Fibroblast of skin of scalp (primary cell): ENCODE measurements around the gene BEND5.

Experiments
- DNase-seq: peaks from one replicate; pipeline ENCODE4 v3.0.0-alpha.2; 2013

Gene BEND5

GRCh38 chr1:48761986-48762385, 14.7 kb downstream of the BEND5 start:
- DNase-seq, result peak; percentile 57

GRCh38 chr1:48761411-48761810, 15.3 kb downstream of the BEND5 start:
- peak; percentile 82 for DNase-seq

- no peak for DNase-seq
These were observed 15.8 kb downstream of the BEND5 start for GRCh38 chr1:48760857-48761256.

GRCh38 chr1:48758976-48759375, 17.7 kb downstream of the BEND5 start:
- DNase-seq, result no peak

GRCh38 chr1:48757363-48757762, 19.3 kb downstream of the BEND5 start:
- no peak for DNase-seq

GRCh38 chr1:48756683-48757316, 19.9 kb downstream of the BEND5 start:
- no peak for DNase-seq

- DNase-seq, result no peak
These were observed 23.4 kb downstream of the BEND5 start for GRCh38 chr1:48753293-48753692.

GRCh38 chr1:48750109-48750508, 26.6 kb downstream of the BEND5 start:
- no peak for DNase-seq

GRCh38 chr1:48749068-48749467, 27.6 kb downstream of the BEND5 start:
- DNase-seq, result no peak

- DNase-seq, result no peak
These were observed 29.8 kb downstream of the BEND5 start for GRCh38 chr1:48746906-48747305.

- DNase-seq, result no peak
These were observed 32.7 kb downstream of the BEND5 start for GRCh38 chr1:48744032-48744431.

- DNase-seq, result no peak
These were observed 33.2 kb downstream of the BEND5 start for GRCh38 chr1:48743480-48743879.

GRCh38 chr1:48741380-48741779, 35.3 kb downstream of the BEND5 start:
- peak; percentile 4 for DNase-seq

GRCh38 chr1:48740621-48741020, 36.1 kb downstream of the BEND5 start:
- DNase-seq, result no peak

GRCh38 chr1:48739091-48739490, 37.6 kb downstream of the BEND5 start:
- no peak for DNase-seq

- no peak for DNase-seq
These were observed 38.3 kb downstream of the BEND5 start for GRCh38 chr1:48738356-48738755.

- no peak for DNase-seq
These were observed 40.9 kb downstream of the BEND5 start for GRCh38 chr1:48735796-48736195.

GRCh38 chr1:48730164-48730910, 46.4 kb downstream of the BEND5 start:
- DNase-seq, result no peak

- no peak for DNase-seq
These were observed 48.1 kb downstream of the BEND5 start for GRCh38 chr1:48728584-48728983.

- DNase-seq, result no peak
These were observed 50.0 kb downstream of the BEND5 start for GRCh38 chr1:48726557-48727215.

- no peak for DNase-seq
These were observed 50.6 kb downstream of the BEND5 start for GRCh38 chr1:48726139-48726538.

GRCh38 chr1:48725341-48726046, 51.2 kb downstream of the BEND5 start:
- DNase-seq, result peak; percentile 4

- no peak for DNase-seq
These were observed 55.8 kb downstream of the BEND5 start for GRCh38 chr1:48720929-48721328.
